ENCODE results near the gene FDX2.
"Not testable (repeated sequence)": the region's sequence is repeated elsewhere in the genome, so short reads cannot be mapped to it uniquely, and the experiment has no call there.

Gene FDX2

DNA sequence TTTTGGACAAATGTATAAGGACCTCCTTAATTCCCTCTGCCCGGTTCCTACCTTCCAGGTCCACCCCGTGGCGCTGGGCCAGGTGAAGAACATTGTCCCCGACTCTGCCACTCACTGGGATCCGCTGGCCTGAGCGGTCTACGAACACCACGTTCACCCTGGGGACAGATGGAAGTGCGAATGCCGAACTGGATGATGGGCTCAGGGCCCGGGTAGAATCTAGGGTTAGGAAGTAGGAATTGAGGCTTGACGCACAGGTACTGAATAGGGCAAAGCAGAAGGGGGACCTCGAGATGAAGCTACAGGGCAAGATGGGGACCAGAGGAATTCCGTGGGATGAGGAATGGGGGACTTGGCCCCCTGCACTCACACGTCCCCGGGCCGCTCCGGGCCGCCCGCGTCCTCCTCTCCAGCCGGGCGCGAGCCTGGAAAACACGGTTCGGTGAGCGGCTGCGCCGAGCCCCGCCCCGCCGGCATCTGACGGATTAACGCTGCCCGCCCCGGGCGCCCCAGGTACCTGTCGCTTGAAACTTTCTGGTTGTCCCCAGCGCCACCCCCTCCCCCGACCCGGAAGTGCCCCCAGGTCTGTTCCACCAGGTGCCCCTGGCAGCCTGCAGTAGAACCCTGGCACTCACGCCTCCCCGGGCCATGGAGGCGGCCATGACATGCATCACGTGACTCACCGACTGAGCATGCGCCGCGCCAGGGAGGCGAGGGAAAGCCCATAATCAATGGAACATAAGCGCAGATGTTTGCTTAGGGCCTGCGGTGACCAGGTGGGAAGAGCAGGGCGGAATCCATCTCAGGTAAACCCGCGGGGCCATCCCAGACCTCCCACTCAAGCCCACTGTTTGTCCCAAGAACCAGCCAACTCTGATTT, at the start of gene FDX2:
Gene FDX2 (minus strand): TSS at position 681 of the 880 bp plus-strand sequence. CDS start 19 bp downstream, at position 662.
- peak; percentile 95 for DNase-seq

DNA sequence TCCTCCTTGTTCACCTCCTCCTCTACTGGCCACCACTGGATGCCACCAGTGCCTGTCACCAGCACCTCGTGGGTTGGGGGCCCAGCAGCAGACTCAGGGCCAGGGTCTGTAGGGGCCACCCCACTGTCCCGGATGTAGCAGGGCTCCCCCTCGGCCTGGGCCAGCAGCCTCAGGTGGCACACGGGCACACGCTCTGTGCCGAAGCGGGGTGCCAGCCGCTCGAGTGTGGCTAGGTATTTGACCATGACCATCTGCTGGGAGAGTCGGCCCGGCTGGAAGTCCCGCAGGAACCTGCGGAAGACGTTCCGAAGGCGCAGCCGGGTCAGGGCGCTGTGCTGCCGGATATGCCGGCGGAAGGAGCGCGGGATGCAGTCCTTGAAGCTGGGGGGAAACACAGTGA, 49.7 kb upstream of the FDX2 start:
- DNase-seq, result no peak

DNA sequence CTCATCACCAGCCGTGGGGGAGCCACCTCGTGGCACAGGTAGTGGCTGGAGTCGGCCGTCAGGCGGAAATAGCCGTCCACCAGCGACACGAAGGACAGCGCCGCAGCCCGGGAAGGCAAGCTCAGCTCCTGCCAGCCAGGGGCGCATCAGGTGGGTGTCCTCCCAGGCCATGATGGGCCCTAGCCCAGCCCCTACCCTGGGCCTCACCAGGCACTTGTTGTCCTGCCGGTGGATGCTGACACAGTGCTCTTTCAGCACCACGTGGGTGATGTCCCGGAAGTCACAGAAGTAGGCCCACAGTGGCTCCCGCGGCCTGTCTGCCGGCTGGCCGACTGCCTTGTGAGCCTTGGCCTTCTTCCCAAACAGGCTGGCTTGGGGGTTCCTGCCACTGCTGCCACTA, 48.8 kb upstream of the FDX2 start:
- no peak for DNase-seq

DNA sequence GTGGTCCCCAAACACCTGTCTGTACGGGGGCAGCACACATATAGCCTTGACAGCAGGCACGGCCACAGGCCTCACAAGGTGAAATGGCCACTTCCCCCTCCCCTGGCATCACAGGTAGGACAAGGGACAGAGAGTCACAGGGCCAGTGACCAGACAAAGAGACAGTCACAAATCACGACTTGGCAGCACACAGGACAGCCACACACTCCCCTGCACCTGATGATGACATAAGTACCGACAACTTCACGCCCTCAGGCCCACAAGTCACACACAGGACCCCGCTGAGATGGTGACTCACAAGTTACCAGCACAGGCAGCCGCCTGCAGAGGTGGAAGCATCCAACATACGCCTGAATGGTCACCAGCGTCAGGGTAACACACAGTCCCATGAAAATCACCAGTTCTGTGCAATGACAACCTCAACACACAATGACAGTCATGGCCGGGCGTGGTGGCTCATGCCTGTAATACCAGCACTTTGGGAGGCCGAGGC, 48.0 kb upstream of the FDX2 start:
- no peak for DNase-seq

DNA sequence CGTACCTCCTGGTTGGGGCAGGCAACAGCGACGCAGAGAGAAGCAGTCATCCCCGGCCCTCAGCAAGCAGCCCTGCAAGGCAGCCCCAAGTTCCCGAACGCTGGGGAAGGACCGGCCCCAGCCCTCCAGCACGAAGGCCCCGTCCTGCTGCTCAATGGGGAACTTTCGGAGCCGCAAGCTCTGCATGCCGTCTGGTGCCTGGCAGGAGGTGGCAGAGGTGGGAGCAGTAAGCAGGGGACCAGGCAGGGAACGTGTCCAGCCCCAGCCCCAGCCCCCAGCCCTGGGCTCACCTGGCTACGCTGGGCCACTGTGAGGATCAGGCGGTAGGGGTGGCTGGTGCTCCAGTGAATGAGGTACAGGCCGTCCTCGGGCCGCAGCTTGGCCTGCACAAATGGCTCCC, 46.4 kb upstream of the FDX2 start:
- no peak for DNase-seq

DNA sequence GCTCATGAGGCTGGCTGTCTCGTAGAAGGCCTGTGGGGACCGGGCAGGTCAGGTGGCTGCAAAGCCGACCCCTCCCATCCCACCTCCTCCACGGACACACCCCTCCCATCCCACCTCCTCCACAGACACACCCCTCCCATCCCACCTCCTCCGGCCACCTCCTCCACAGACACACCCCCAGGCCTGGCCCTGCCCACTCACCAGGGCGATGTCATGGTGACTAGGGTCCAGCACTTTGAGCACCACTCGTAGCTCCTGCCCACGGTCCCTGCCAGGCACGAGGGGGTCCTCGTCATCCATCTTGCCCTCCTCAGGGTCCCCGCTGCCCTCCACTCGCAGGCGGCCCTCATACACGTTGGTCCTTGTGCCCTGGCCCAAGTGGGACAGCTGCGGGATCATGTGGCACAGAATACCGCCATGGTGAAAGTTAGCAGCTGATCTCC, 45.8 kb upstream of the FDX2 start:
- DNase-seq, result no peak

DNA sequence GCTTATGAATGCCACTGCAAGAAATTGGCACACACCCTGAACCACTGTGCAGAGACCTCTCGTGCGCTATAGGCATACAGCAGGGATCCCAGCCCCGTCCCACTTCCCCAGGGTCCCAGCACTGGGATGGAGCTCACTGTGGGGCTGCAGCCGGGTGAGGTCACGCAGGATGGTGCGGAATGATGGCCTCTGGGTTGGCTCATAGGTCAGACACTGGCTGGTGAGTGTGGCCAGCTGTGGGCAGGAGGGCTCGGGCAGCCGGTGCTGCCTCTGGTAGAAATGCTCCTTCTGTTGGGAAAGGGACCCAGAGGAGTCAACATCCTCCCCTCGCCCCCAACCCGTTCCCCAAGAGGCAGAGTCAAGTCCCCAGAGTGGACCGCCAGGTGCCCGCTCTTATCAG, 40.6 kb upstream of the FDX2 start:
- no peak for DNase-seq

DNA sequence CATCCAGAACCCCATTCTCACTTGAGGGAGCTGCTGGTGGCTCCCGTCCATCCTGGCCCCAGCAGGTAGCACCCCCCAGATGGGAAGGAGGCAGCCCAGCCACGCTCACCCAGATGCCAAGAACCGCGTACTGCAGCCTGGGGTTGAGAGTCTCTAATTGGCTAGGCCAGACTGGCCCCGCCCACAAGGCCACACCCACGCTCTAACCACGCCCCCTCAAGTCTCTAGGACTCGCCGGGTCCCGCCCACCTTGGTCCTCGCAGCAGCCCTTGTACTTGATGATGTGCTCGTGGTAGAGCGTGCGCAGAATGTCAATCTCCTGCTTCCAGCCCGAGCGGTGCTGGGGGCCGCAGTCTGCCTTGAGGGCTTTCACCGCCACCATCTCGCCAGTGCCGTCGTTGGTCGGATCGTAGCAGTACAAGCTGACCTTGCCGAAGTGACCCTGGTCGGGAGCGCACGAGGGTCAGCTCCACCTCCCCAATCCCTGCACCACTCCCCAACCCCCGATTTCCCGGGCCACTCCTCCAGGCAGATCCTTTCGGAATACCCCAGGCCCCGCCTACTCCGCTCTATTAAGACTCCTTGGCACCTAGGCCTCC, 38.1 kb upstream of the FDX2 start:
- peak; percentile 63 to 70 for DNase-seq

DNA sequence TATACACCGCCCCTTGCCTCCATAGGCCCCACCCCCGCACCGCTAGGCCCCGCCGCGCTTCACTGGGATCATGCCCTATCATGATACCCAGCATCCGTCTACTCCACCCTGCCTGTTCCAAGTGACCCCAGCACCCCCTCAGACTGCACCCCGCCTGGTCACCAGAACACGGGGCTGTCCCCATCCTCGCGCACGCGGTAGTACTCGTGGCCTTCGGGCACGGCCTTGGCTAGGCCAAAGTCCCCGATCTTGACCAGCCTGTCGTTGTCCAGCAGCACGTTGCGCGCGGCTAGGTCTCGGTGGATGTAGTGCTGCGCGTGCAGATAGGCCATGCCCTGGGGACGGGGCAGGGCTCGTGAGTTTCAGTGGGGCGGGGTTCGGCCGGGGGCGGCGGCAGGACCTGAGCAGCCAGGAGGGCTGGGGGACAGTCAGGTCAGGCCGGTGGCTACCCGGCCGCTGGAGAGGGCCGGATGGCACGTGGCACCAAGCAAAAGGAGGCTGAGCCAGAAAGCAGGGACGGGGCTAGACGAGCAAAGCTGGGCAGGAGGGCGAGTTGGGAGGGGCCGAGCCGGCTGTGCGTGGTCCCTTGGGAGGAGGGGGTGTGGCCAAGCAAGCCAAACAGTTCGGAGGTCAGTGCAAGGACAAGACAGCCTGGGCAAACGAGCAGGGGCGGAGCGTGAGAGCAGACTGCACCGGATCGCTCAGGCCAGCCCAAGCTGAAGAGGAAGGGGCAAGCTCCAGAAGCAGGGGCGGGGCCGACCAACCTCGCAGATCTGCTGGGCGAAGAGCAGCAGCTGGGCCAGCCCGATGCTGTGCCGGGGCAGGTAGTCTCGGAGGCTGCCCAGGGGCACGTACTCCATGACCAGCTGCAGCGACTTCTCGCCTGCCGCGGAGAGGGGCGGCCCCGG, 37.2 kb upstream of the FDX2 start:
- no peak for DNase-seq

DNA sequence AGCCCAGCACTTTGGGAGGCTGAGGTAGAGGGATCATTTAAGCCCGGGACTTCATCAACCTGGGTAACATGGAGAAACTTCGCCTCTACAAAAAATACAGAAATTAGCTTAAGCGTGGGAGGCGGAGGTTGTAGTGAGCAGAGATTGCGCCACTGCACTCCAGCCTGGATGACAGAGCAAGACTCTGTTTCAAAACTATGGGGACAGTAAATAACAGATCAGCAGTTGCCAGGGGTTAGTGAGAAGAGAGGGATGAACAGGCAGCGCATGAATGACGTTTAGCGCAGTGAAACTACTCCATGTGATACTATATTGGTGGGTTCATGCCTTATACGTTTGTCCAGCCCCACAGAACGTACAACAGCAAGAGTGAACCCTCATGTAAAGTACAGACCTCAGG, 30.7 kb upstream of the FDX2 start:
- DNase-seq, result no peak

DNA sequence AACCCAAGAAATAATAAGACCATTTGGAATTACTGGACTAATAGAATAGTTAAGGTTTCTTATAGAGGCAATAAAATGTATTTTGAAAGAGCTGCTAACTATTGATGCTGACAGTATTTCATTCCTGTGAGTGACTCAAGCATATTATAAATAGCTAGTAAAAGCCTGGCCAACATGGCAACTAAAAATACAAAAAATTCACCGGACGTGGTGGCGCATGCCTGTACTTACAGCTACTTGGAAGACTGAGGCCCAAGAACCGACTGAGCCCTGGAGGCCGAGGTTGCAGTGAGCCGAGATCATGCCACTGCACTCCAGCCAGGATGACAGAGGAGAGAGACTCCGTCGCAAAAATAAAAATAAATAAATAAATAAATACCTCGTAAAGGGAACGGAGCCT, 29.0 kb upstream of the FDX2 start:
- DNase-seq, result no peak

DNA sequence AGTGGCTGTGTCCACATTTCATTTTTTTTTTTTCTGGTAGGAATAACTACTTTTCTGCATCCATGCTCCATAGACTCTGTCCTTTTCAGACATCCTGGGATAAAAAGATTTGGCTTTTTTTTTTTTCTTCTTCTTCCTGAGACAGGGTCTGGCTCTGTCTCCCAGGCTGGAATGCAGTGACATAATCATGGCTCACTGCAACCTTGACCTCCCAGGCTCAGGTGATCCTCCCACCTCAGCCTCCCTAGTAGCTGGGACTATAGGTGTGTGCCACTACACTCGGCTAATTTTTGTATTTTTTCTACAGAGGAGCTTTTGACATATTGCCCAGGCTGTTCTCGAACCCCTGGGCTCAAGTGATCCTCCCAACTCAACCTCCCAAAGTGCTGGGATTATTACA, 27.7 kb upstream of the FDX2 start:
- no peak for DNase-seq

DNA sequence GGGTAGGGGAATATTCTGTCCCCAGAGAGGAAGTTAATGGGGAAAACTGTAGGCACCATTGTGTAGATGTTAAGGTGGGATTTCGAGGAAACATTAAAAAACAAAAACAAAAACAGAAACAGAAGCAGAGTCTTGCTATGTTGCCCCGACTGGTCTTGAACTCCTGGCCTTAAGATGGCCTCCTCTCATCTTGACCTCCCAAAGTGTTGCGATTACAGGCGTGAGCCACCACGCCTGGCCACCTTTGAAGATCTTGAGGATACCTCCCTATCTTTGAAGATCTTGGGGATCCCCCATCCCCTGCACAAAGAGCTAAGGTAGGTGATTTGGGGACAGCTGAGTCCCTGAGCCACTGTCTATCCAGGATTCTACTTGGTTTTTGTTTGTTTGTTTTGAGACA, 24.2 kb upstream of the FDX2 start:
- no peak for DNase-seq

DNA sequence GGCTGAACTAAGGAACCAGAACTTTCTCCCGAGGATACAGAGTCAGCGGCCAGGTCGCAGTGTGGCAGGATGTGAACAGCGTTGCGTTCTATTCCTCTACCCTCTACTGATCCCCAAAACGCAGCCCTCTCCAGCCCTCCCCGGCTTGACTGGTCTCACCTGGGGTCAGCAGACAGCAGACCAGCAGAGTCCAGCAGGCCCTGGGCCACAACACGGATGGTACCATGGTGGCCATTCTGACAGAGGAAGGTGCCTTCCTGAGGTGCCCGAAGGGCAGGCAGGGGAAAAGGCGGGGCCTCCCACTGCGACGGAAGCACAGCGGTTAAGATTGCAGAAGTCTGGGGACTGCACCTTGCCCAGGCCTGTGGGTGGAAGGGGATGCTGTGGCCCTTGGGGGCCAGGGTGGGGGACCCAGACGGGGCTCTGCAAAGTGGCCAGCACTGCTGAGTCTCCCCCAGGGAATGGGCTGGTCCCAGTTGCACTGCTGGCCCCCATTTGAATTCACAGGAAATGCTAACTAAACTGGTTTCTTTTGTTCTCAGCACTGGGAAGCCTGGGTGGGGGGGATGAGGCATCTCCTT, 23.7 kb upstream of the FDX2 start, which contains the start of gene ICAM3:
Gene ICAM3 (minus strand): TSS at position 245 of the 581 bp plus-strand sequence. CDS start 10 bp downstream, at position 235.
- DNase-seq, result peak; percentile 77 to 83

DNA sequence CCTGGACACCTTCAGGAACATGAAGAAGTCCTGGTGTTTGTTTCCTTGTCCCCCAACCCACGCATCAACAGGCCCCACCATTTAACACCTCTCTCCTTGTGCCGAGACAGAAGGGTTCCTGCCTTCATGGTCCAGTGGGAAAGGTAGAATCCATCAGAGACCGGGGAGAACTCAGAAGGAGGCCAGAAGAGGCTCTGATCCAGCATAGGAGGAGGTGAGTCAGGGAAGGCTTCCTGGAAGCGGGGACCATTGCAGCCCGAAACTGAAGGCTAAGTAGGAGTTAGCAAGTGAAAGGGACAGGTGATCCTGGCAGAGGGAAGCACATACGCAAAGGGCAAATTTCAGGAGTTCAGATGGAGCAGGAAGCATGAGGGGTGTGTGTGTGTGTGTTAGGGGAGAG, 23.1 kb upstream of the FDX2 start:
- DNase-seq, result peak; percentile 33 to 50

DNA sequence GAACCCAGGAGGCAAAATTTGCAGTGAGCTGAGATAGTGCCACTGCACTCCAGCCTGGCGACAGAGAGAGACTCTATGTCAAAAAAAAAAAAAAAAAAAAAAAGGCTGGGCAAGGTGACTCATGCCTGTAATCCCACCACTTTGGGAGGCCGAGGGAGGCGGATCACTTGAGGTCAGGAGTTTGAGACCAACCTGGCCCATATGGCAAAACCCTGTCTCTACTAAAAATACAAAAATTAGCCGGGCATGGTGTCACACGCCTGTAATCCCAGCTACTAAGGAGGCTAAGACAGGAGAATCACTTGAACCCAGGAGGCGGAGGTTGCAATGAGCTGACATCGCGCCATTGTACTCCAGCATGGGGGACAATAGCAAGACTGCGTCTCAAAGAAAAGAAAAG, 20.9 kb upstream of the FDX2 start:
- DNase-seq, result not testable (repeated sequence)

DNA sequence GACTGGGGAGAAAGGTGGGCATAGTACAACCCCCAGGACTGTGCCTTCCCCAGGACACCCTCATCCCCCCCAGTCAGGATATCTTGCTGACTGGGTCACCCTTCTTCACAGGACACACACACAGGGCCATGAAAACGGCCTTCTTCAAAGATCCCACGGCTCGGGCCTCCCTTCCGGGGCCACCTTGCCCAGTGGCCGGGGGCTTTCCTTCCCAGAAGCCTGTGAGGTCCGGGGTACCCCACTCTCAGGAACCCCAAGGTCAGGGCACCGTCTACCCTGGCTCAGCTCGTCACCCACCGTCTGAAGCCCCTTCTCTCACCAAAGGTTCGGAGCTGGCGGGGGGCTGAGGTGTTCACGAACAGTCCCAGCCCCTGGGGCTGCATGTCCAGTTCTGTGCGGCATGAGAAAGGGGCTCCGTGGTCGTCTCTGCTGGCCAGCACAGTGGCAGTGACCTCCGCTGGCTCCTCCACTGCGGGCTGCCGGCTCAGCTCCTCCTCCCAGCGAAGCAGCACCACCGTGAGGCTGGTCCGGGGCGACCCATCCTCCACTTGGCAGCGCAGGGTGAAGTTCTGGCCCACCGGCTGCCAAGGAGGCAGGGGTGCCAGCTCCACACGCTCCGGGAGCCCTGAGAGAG, 19.7 kb upstream of the FDX2 start:
- DNase-seq, result no peak

DNA sequence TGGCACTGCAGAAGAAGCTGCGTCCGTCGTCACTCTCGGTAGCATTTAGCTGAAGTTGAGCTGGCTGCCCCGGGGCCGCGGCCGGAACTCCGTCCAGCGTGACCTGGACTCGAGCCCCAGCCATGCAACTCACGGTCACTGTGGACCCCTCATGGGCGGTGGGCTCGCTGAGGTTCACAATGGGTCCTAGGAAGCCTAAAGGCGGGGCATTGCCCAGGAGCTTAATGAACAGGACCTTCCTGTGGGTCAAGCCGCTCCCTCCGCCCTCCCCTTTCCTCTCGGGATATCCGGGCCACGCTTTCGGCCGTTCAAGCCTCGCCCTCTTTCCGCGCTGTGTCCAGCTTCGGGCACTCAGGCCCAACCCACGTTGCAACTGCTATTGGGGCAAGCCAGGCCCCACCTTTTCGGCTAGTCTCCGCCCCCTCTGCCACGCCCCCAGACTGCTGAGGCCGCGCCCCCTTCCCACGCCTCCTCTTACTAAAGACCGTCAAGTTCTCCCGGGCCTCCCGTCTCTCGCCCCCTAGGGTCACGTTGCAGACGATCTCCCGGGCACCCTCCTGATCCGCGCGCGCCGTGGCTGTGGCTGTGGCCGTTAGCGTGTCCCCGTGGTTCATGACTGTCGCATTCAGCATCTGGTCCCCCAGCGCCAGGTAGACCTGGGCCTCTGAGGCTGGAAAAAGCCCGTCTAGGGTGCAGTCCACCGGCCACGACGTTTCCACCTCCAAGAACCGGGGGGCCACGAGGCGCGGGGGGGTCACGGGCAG, 19.0 kb upstream of the FDX2 start:
- DNase-seq, result peak; percentile 67 to 75

DNA sequence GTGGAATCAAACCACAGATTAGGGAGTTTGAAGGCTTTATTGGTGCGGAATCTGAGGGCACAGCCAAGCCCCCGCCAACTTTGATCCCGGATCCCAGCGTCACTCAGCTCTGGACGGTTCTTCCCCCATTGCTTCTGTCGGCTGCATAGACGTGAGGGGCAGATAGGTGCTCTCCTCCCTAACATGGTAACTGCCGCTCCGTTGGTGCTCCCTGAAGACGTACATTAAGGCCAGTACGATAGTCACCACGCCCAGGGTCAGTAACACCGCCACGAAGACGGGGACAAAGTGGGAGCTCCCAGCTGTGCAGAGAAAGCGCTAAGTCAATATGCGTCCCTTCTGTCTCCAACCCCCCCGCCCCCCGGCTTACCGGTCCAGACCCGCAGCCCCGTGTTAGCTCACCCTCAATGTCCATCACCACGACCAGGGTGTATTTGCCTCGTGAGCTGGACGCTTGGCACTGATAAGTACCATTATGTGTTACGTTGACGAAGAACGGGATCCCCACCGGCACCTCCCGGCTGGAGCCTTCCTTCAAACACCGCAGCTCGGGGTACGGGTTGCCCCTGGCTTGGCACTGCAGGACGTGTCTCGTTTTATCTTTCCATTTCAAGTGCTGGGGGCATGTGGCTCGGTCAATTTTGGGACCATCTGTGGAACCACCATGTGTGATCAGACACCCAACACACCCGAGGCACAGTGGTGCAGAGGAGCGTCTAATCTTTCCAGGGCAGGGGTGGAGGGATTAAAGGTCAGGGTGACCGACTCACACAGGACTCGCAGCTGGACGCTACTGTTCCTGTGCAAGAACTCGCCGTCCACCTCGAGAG, 18.2 kb upstream of the FDX2 start:
- no peak for DNase-seq
